Right lung (tissue), 5 donors: Measurements from ENCODE around the gene FBXL19. TPM values are rescaled to one million over a fixed set of nuclear protein-coding genes. Genes with fewer than 3 reads are reported as not detected.
"Not testable (repeated sequence)": the region's sequence is repeated elsewhere in the genome, so short reads cannot be mapped to it uniquely, and the experiment has no call there.

Source experiments
- DNase-seq, 2 donors: peaks; one replicate each; pipeline ENCODE4 v3.0.0-alpha.2; 2013
- polyA plus RNA-seq, 5 donors: library from polyadenylated mRNA; unstranded; fragments of 120-200 nt; gene quantifications; one replicate each; pipeline versions ENCODE4 v1.2.1 to v1.2.3, GENCODE V29; 2013; ENCODE audit warnings: inconsistent platforms in 1 of 5, low replicate concordance in 1 of 5; ENCODE audit not compliant: insufficient read length in 5 of 5, insufficient read depth in 1 of 5

Gene FBXL19
- polyA plus RNA-seq, 5 donors, result 13.9 to 29.4 (median 18.1) TPM

DNA sequence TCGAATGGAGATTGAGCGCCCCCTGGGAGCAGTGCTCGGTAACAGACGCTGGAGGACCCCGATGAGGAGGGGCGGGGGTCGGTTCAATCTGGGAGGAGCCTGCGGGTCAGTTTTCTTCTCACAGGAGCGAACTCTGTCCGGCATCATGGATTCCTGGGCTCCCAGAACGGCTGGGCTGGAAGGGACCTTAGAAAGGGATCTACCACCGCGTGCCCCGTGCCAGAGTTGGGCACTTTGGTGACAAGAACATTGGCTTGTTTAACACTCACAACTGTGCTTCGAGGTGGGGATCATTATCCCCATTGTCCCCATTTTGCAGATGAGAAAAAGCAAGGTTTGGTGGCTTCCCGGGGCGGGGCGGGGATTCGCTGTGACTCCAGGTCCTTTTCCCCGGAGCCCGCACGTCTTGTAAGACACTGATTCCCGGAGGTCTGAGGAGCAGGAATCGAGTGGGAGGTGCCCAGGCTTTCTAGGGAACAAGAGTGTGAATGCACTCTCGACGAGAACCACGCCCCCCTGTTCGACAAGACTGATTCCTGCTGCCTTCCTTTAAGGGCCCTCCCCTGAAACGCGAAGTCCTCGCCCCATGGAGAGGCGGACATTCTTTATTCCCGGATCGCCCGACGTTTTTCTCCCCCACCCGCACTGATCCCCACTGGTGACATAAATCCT, 1.5 kb upstream of the FBXL19 start:
- peak; percentile 90 to 94 for DNase-seq

DNA sequence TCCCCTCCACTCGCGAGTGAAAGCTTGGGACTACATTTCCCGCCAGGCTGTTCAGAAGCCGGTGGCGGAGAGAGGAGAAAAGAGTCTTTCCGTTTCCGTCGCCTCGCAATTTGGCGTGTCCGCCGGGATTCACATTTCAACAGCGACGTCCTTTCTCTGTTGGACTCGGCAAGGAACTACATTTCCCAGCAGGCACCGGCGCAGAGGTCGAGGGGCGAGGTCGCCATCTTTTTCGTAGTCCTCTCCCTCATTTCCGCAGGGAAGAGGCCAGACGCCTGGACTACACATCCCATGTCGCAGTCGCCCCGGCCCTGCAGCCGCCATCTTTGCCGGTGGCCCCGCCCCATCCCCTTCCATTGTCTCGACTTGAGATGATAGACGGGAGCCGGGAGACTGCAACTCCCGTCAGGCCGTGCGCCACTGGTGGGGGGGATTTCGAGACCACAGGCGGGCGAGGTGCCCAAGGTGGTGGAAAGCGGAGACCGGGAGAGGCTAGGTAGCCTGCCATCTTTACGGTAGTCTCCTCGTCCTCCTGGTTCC, 882 bp upstream of the FBXL19 start:
- peak; percentile 100 for DNase-seq

DNA sequence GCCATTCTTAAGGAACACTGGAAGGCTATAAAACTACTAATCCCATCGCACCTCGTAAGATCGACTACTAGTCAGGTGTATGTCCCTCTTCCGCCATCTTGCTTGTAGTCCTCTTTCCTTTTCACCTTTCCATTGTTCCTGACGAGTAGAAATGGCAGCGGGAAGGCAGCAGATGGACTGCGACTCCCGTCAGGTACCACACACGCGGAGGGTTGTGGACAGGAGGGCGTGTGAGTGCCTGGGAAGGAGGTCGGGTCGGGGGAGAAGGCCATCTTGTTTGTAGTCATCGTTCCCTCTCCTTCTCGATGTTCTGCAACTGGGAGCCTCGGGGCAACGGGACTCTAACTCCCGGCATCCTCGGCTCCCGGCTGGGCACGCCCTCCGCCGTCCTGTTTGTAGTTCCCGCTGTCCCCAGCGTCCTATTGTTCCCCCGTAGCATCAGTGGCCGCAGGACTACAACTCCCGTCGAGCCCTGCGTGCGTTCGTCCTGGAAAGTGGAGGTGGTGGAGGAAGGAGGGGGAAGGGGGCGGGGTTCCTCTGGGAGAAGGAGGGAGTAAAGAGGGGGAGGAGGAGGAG, 324 bp upstream of the FBXL19 start:
- peak; percentile 99 to 100 for DNase-seq

GRCh38 chr16:30924076-30924912, 922 bp downstream of the FBXL19 start:
- DNase-seq, result no peak

DNA sequence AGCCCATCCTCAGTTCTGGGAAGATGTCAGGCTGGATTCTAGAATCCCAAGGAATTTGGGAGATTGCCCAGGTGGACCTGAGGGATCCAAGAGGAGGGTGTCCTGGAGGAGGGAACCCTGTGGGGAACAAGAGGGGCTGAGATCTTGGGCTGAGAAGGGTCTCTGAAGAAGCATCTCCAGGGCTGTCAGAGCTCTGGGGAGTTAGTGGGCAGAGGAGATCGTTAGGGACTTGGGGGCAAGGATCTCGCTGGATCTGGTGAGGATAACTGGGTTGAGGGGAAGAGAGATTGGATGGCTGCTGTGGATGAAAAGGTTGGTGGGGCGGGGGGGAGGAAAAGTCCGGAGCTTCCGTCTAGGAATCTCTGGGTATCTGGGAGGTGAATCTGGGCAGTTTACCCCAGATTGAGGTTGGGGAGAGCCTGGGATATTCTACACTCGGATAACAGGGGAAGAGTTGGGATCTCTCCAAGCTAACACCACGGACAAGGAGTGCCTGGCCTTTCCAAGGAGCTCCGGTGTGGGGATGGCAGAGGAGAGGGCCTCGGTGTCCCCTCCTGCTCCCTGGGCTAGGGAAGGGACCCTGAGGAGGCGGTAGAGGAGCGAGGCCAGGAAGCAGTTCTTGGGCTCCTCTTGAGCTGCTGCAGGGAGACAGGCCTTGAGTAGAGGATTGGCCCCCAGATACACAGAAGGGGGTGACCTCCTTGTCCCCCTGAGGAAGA, 1.7 kb downstream of the FBXL19 start:
- DNase-seq, result no peak

GRCh38 chr16:30925632-30925987, 2.2 kb downstream of the FBXL19 start:
- DNase-seq, result no peak

GRCh38 chr16:30925995-30926811, 2.8 kb downstream of the FBXL19 start:
- no peak for DNase-seq

- DNase-seq, result no peak
Measured at GRCh38 chr16:30926937-30927788, 3.8 kb downstream of the FBXL19 start.

DNA sequence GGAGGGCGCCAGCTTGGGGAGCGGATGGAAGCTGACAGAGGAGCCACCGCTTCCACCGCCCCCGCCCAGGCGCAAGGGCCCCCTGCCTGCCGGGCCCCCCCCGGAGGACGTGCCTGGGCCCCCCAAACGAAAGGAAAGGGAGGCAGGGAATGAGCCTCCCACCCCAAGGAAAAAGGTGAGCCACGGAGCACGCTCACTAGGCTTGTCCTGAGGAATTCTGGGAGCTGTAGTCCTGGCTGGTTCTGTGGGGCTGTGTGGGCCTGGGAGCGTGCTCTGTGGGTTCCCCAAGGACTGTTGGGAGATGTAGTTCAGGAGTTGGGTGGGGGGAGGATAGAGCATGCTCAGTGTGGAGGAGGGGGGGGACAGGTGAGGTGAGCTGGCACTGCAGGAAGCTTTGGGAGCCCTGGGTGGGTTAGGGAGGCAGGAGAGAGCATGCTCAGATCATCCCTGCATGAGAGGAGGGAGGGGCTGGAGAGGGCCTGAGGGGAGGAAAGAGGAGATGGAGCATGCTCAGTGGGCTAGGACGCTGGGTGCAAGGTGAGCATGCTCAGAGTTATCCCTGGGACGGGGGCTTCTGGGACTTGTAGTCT, 4.5 kb downstream of the FBXL19 start:
- DNase-seq, result peak; percentile 47

GRCh38 chr16:30928390-30928789, 5.0 kb downstream of the FBXL19 start:
- DNase-seq, result no peak

- no peak for DNase-seq
Measured at GRCh38 chr16:30929167-30929566, 5.8 kb downstream of the FBXL19 start.

DNA sequence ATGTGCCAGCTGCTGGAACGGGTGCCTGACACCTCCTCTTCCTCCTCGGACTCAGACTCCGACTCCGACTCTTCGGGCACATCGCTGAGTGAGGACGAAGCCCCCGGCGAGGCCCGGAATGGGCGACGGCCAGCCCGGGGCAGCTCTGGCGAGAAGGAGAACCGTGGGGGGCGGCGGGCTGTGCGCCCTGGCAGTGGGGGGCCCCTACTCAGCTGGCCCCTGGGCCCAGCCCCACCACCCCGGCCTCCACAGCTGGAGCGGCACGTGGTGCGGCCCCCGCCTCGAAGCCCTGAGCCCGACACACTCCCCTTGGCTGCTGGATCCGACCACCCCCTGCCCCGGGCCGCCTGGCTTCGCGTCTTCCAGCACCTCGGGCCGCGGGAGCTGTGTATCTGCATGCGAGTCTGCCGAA, 6.8 kb downstream of the FBXL19 start:
- DNase-seq, result no peak

- no peak for DNase-seq
Measured at GRCh38 chr16:30931068-30931650, 7.8 kb downstream of the FBXL19 start.

- DNase-seq, result no peak
Measured at GRCh38 chr16:30934827-30935557, 11.6 kb downstream of the FBXL19 start.

DNA sequence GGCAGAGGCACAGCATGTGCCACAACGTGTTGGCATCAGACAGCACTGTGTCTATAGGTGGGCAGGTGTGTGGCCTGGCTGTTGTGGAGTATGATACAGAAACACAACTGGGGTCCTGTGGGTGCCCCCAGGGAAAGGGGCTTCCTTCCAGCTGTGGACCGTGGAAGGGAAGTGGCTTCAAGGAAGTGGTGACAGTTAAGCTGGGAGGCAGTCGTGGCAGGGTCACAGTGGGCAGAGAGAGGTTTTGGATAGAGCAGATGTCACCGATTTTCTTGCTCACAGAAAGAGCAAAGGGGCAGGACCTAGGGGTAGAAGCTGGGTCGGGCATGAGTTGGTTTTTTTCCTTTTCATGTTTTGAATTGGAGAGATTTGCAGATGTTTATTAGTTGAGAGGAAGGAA, 14.3 kb downstream of the FBXL19 start:
- no peak for DNase-seq

DNA sequence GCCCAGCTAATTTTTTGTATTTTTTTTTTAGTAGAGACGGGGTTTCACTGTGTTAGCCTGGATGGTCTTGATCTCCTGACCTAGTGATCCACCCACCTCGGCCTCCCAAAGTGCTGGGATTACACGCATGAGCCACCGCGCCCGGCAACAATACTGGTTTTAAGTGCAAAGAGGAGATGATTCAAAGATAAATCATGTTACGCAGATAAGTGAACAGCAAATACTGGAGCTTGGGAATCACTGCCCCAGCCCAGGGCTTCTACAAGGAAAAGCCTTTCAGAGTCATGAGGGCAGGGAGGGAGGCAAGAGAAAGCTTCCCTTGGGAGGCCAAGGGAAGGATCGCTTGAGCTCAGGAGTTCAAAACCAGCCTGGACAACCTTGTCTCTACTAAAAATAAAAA, 16.2 kb downstream of the FBXL19 start:
- not testable (repeated sequence) for DNase-seq

- no peak for DNase-seq
Measured at GRCh38 chr16:30941600-30942425, 18.4 kb downstream of the FBXL19 start.

DNA sequence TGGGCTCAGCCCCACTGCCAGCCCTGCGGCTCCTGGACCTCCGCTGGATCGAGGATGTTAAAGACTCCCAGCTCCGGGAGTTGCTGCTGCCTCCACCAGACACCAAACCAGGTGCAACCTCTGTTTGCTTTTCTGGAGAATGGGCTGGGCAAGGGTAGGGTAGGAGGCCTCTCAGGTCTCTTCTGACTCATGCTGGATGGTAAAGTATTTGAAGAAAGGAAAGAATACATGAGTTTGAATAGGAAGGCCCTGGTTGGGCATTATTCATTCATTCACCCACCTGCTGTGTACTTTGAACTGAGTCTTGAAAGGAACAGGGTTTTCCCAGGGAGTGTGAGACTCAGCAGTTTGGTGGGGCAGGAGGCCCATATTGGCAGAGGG, 19.0 kb downstream of the FBXL19 start:
- no peak for DNase-seq
